CD14-positive monocyte (primary cell): Measurements from ENCODE around the gene MIAT. TPM values are rescaled to one million over a fixed set of nuclear protein-coding genes. Genes with fewer than 3 reads are reported as not detected.

Experiments
- DNase-seq, 3 donors: peaks; one replicate each; pipeline ENCODE4 v3.0.0-alpha.2; 2011 to 2022
- H2AFZ ChIP-seq: 2 replicates; pipeline ENCODE4 v1.6.0; 2012; ENCODE audit warnings: mild to moderate bottlenecking, low read depth, low read length, inconsistent platforms; ENCODE audit not compliant: insufficient read depth, poor library complexity, severe bottlenecking
- H3K27ac ChIP-seq, 2 donors: 1 replicate in 1 of 2; 2 replicates in 1 of 2; pipeline ENCODE4 v1.5.1; 2012 to 2013; ENCODE audit warnings: low read length in 2 of 2, control low read depth in 1 of 2, inconsistent platforms in 1 of 2, low read depth in 1 of 2, mild to moderate bottlenecking in 1 of 2
- H3K27me3 ChIP-seq, 2 donors: one replicate each; pipeline versions ENCODE4 v1.6.0 to v1.6.1; 2011 to 2013; ENCODE audit warnings: low read length in 2 of 2; ENCODE audit not compliant: control insufficient read depth in 2 of 2, insufficient read depth in 2 of 2
- H3K36me3 ChIP-seq, 2 donors: replicated peaks in 1 of 2; 1 replicate in 1 of 2; 2 replicates in 1 of 2; pipeline versions ENCODE4 v1.5.1 to v1.6.1; 2012 to 2013; ENCODE audit warnings: low read length in 2 of 2, control low read depth in 1 of 2, inconsistent platforms in 1 of 2, mild to moderate bottlenecking in 1 of 2; ENCODE audit not compliant: insufficient read depth in 2 of 2, control insufficient read depth in 1 of 2
- H3K4me1 ChIP-seq, 2 donors: 1 replicate in 1 of 2; 2 replicates in 1 of 2; pipeline versions ENCODE4 v1.5.1 to v1.6.1; 2012 to 2013; ENCODE audit warnings: low read length in 2 of 2, control low read depth in 1 of 2, inconsistent platforms in 1 of 2, mild to moderate bottlenecking in 1 of 2, moderate library complexity in 1 of 2; ENCODE audit not compliant: insufficient read depth in 2 of 2, control insufficient read depth in 1 of 2
- H3K4me2 ChIP-seq: replicated peaks from 2 replicates; pipeline ENCODE3; 2012; ENCODE audit warnings: low read length, moderate library complexity, mild to moderate bottlenecking; ENCODE audit not compliant: poor library complexity, severe bottlenecking; ENCODE audit errors: extremely low read depth
- H3K4me3 ChIP-seq, 3 experiments: fragments of 200-600 bp in 1 of 3; sonication (generic) in 1 of 3; replicated peaks in 1 of 3; 1 replicate in 2 of 3; 2 replicates in 1 of 3; pipeline ENCODE4 v1.5.1; 2011 to 2013; ENCODE audit warnings: low read length in 3 of 3, mild to moderate bottlenecking in 3 of 3, control low read depth in 2 of 3, low read depth in 2 of 3, inconsistent platforms in 1 of 3, moderate library complexity in 1 of 3
- H3K79me2 ChIP-seq: 2 replicates; pipeline ENCODE4 v1.6.0; 2012; ENCODE audit warnings: mild to moderate bottlenecking, control low read depth, inconsistent platforms, low read length, moderate library complexity; ENCODE audit not compliant: insufficient read depth
- H3K9ac ChIP-seq: 2 replicates; pipeline ENCODE4 v1.6.0; 2017; ENCODE audit warnings: low read length, mild to moderate bottlenecking; ENCODE audit not compliant: insufficient read depth, poor library complexity, severe bottlenecking
- H3K9me3 ChIP-seq, 2 donors: replicated peaks in 1 of 2; 1 replicate in 1 of 2; 2 replicates in 1 of 2; pipeline versions ENCODE4 v1.5.1 to v1.6.1; 2012 to 2013; ENCODE audit warnings: low read length in 2 of 2, control low read depth in 1 of 2; ENCODE audit not compliant: control insufficient read depth in 1 of 2, insufficient read depth in 1 of 2
- H4K20me1 ChIP-seq: 2 replicates; pipeline ENCODE4 v1.6.0; 2012; ENCODE audit warnings: mild to moderate bottlenecking, low read length, control low read depth, moderate library complexity; ENCODE audit not compliant: insufficient read depth
- H3K27ac Mint-ChIP-seq, 7 donors: one replicate each; pipeline ENCODE4 v1.8.0; 2020; ENCODE audit warnings: mild to moderate bottlenecking in 7 of 7, mixed read lengths in 7 of 7, moderate library complexity in 6 of 7, inconsistent platforms in 2 of 7
- H3K27me3 Mint-ChIP-seq, 3 donors: one replicate each; pipeline ENCODE4 v1.8.0; 2021 to 2022; ENCODE audit warnings: low read depth in 3 of 3, mild to moderate bottlenecking in 3 of 3, mixed read lengths in 3 of 3, moderate library complexity in 3 of 3, inconsistent platforms in 1 of 3
- H3K36me3 Mint-ChIP-seq, 2 donors: one replicate each; pipeline ENCODE4 v1.8.0; 2020; ENCODE audit warnings: mixed read lengths in 2 of 2, inconsistent platforms in 1 of 2, mild to moderate bottlenecking in 1 of 2
- H3K4me1 Mint-ChIP-seq: one replicate; pipeline ENCODE4 v1.8.0; 2020; ENCODE audit warnings: mild to moderate bottlenecking, mixed read lengths
- H3K4me3 Mint-ChIP-seq, 2 donors: one replicate each; pipeline ENCODE4 v1.8.0; 2020; ENCODE audit warnings: mild to moderate bottlenecking in 2 of 2, mixed read lengths in 2 of 2, moderate library complexity in 1 of 2
- H3K9me3 Mint-ChIP-seq, 7 donors: one replicate each; pipeline ENCODE4 v1.8.0; 2020 to 2022; ENCODE audit warnings: mixed read lengths in 7 of 7, mild to moderate bottlenecking in 6 of 7, moderate library complexity in 6 of 7, inconsistent platforms in 2 of 7
- WGBS: methylation state at CpG from one replicate; pipeline ENCODE4 v1.1.5; 2013; ENCODE audit warnings: missing lambda C conversion rate; ENCODE audit not compliant: insufficient coverage; 5-methylcytosine and 5-hydroxymethylcytosine counted together
- intact Hi-C, 2 donors: fragments of 100-400 bp; cut with micrococcal nuclease; formaldehyde crosslinking; loops; one replicate each; pipeline versions ENCODE4 v1.15.0 to v1.15.1; 2023
- polyA plus RNA-seq, 3 donors: library from polyadenylated mRNA; depleted of rRNA in 1 of 3; unstranded in 2 of 3; stranded (reverse) in 1 of 3; fragments of 300-500 nt in 2 of 3; fragments of >200 nt in 1 of 3; fragmentation: Illumina TruSeq in 2 of 3; gene quantifications; 1 replicate in 2 of 3; 2 replicates in 1 of 3; pipeline ENCODE4 v1.2.3, GENCODE V29; 2012 to 2021
- TF ChIP-seq, protein P1 (sequence below): fragments of 200-600 bp; IDR thresholded peaks from one replicate; pipeline ENCODE4 v1.8.0; 2022; ENCODE audit warnings: antibody characterized with exemption, mild to moderate bottlenecking

Gene MIAT
- polyA plus RNA-seq, 3 donors, result 0.02 to 0.17 (median 0.03) TPM

DNA sequence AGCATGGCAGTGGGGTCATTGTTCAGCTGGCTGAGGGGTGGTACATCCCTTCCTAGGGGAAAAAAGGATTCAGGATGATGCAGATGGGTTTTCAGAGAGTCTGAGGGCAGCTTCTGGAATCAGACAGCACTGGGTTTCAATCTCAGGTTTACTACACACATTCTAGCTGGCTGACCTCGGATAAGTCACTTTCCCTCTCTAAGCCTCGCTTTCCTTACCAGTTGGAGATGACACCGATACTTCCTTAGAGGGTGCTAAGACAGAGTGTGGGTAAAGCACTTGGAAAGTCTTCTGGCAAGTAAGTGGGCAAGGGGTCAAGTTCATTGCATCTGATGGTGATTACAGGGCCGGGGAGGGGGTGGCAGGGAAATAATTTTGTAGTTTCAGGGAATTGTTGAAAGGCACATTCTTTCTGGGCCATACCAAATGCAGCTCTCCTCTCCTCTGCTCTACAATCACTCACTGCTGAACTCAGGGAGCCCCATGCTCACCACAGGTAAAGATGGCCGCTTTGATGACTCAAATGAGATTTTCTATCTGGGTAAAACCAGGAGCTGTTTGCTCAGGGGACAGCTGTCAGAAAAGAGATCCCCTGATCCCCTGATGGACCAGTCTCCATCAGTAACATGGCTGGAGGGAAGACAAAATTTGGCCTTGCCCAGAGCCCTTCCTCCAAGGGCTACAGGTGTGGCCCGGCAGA lies 6.5 kb upstream of the MIAT start:
- intact Hi-C loops, result loop anchor here in 1 of 2 donors (10.0 kb wide), 1 partner anchor 256 kb away; no protein-coding TSS in a partner anchor
- H3K36me3 Mint-ChIP-seq, result no peaks in the 10 kb centered on the region
- no peaks in the 10 kb centered on the region for H3K9me3 ChIP-seq
- H3K79me2 ChIP-seq, result no peaks in the 10 kb centered on the region
- WGBS, result 100% methylated on average over 1 of the region's 6 CpGs
- no peaks in the 10 kb centered on the region for H3K9me3 Mint-ChIP-seq
- H3K9ac ChIP-seq, result no peak overlapping the region
- no peak overlapping the region for H3K27ac ChIP-seq
- no peak for DNase-seq
- peaks cover 37 to 42% of the 10 kb centered on the region in 2 donors for H3K4me1 ChIP-seq
- H3K36me3 ChIP-seq, result no peaks in the 10 kb centered on the region
- H3K4me1 Mint-ChIP-seq, result peaks cover 52% of the 10 kb centered on the region
- peak overlapping the region in 2 of 7 donors; percentile 51 to 80 for H3K27ac Mint-ChIP-seq
- no peak overlapping the region for H3K4me3 ChIP-seq
- no peak overlapping the region for H3K4me3 Mint-ChIP-seq
- peaks cover 0 to 3% of the 10 kb centered on the region in 2 donors for H3K27me3 ChIP-seq
- peaks cover 4 to 8% (median 7%) of the 10 kb centered on the region in 3 donors for H3K27me3 Mint-ChIP-seq
- no peak overlapping the region for H2AFZ ChIP-seq
- TF ChIP-seq, protein P1, sequence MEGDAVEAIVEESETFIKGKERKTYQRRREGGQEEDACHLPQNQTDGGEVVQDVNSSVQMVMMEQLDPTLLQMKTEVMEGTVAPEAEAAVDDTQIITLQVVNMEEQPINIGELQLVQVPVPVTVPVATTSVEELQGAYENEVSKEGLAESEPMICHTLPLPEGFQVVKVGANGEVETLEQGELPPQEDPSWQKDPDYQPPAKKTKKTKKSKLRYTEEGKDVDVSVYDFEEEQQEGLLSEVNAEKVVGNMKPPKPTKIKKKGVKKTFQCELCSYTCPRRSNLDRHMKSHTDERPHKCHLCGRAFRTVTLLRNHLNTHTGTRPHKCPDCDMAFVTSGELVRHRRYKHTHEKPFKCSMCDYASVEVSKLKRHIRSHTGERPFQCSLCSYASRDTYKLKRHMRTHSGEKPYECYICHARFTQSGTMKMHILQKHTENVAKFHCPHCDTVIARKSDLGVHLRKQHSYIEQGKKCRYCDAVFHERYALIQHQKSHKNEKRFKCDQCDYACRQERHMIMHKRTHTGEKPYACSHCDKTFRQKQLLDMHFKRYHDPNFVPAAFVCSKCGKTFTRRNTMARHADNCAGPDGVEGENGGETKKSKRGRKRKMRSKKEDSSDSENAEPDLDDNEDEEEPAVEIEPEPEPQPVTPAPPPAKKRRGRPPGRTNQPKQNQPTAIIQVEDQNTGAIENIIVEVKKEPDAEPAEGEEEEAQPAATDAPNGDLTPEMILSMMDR, result no peak
- H4K20me1 ChIP-seq, result no peaks in the 10 kb centered on the region
- no peak overlapping the region for H3K4me2 ChIP-seq

DNA sequence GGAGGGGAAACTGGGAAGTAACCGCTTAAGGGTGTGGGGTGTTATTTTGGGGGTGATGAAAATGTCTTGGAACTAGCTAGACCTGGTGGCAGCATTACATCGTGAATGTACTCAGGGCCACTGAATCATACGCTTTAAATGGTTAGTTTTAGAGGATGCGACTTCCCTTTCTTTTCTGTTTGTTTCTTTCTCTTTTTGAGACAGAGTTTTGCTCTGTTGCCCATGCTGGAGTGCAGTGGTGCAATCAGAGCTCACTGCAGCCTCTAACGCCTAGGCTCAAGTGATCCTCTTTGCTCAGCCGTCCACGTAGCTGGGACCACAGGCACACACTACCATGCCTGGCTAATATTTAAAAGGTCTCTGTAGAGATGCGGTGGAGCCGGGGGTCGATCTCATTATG lies 5.6 kb upstream of the MIAT start:
- TF ChIP-seq, protein P1, result no peak
- H3K4me1 Mint-ChIP-seq, result peaks cover 52% of the 10 kb centered on the region
- H3K27ac Mint-ChIP-seq, result peak overlapping the region in 6 of 7 donors; percentile 15 to 72 (median 45)
- H3K4me3 Mint-ChIP-seq, result no peak overlapping the region
- Histone ChIP-seq H3K36me3 (no peaks in the 10 kb centered on the region), H3K9me3 (no peaks in the 10 kb centered on the region), H3K79me2 (no peaks in the 10 kb centered on the region), H3K27me3 (peaks cover 3 to 9% of the 10 kb centered on the region in 2 donors), H3K4me1 (peaks cover 39 to 43% of the 10 kb centered on the region in 2 donors), H4K20me1 (no peaks in the 10 kb centered on the region), H2AFZ (no peak overlapping the region), H3K9ac (no peak overlapping the region), H3K4me3 (no peak overlapping the region), H3K27ac (peak overlapping the region in 1 of 2 donors; percentile 23), H3K4me2 (no peak overlapping the region)
- peaks cover 0 to 3% (median 0%) of the 10 kb centered on the region in 7 donors for H3K9me3 Mint-ChIP-seq
- 55% methylated on average over 5 of the region's 10 CpGs for WGBS
- DNase-seq, result no peak
- intact Hi-C loops, result loop anchor here in 1 of 2 donors (10.0 kb wide), 1 partner anchor 257 kb away; no protein-coding TSS in a partner anchor
- H3K27me3 Mint-ChIP-seq, result peaks cover 13 to 17% (median 14%) of the 10 kb centered on the region in 3 donors
- no peaks in the 10 kb centered on the region for H3K36me3 Mint-ChIP-seq
